SK-N-SH (cell line): Measurements from ENCODE around the gene ABCB4. TPM values are rescaled to one million over a fixed set of nuclear protein-coding genes. Genes with fewer than 3 reads are reported as not detected.

ENCODE experiments used
- CTCF ChIA-PET: fragments of 300-600, 350-600 bp; formaldehyde crosslinking; extraction: SDS; loops from one replicate; lab custom pipeline; 2021; lab: Yijun Ruan, JAX
- POLR2A ChIA-PET: fragments of 350-600 bp; sonication (Branson Sonifier 250); formaldehyde crosslinking; extraction: SDS; loops from one replicate; lab custom pipeline; 2020; ENCODE audit warnings: antibody characterized with exemption, inconsistent platforms; lab: Yijun Ruan, JAX
- DNase-seq: peaks from one replicate; pipeline ENCODE4 v3.0.0; 2012
- H2AFZ ChIP-seq: fragments of 200-600 bp; sonication (generic); 2 replicates; pipeline ENCODE4 v1.8.1; 2016; ENCODE audit warnings: antibody characterized with exemption, mild to moderate bottlenecking, low read depth
- H3F3A ChIP-seq: fragments of 200-600 bp; sonication (generic); replicated peaks from 2 replicates; pipeline ENCODE3; 2016; ENCODE audit warnings: antibody characterized with exemption, mild to moderate bottlenecking; ENCODE audit not compliant: insufficient read depth
- H3K27ac ChIP-seq, 2 experiments: fragments of 200-500 bp in 1 of 2; fragments of 200-600 bp in 1 of 2; sonication (Bioruptor generic) in 1 of 2; sonication (generic), shearing (Covaris generic) in 1 of 2; 2 replicates each; pipeline versions ENCODE4 v1.5.1 to v1.6.1; 2014 to 2016; ENCODE audit warnings: low read depth in 2 of 2, inconsistent platforms in 1 of 2, low read length in 1 of 2, mild to moderate bottlenecking in 1 of 2, mixed read lengths in 1 of 2
- H3K27me3 ChIP-seq: fragments of 200-600 bp; sonication (generic), shearing (Covaris generic); 2 replicates; pipeline ENCODE4 v1.6.1; 2016; ENCODE audit warnings: mixed run types; ENCODE audit not compliant: insufficient read depth
- H3K36me3 ChIP-seq, 2 experiments: fragments of 200-500 bp in 1 of 2; fragments of 200-600 bp in 1 of 2; sonication (Bioruptor generic) in 1 of 2; sonication (generic) in 1 of 2; replicated peaks in 1 of 2; 2 replicates each; pipeline versions ENCODE3 to v1.5.1; 2014 to 2016; ENCODE audit warnings: low read length in 1 of 2, mild to moderate bottlenecking in 1 of 2; ENCODE audit not compliant: insufficient read depth in 2 of 2, control insufficient read depth in 1 of 2
- H3K4me1 ChIP-seq, 2 experiments: fragments of 200-500 bp in 1 of 2; fragments of 200-600 bp in 1 of 2; sonication (Bioruptor generic) in 1 of 2; sonication (generic), shearing (Covaris generic) in 1 of 2; 2 replicates each; pipeline versions ENCODE4 v1.5.1 to v1.6.1; 2014 to 2016; ENCODE audit warnings: low read depth in 1 of 2, low read length in 1 of 2, mixed run types in 1 of 2; ENCODE audit not compliant: insufficient read depth in 2 of 2, control insufficient read depth in 1 of 2
- H3K4me2 ChIP-seq: fragments of 200-600 bp; sonication (generic), shearing (Covaris generic); 2 replicates; pipeline ENCODE4 v1.6.1; 2017; ENCODE audit warnings: mixed run types
- H3K4me3 ChIP-seq, 2 experiments: fragments of 200-500 bp in 1 of 2; fragments of 200-600 bp in 1 of 2; sonication (Bioruptor generic) in 1 of 2; sonication (generic), shearing (Covaris generic) in 1 of 2; 2 replicates each; pipeline versions ENCODE4 v1.5.1 to v1.8.1; 2014 to 2016; ENCODE audit warnings: low read depth in 2 of 2, inconsistent platforms in 1 of 2, low read length in 1 of 2, mild to moderate bottlenecking in 1 of 2, mixed read lengths in 1 of 2, moderate library complexity in 1 of 2
- H3K79me2 ChIP-seq: fragments of 200-600 bp; sonication (generic); 2 replicates; pipeline ENCODE4 v1.8.1; 2017; ENCODE audit warnings: mild to moderate bottlenecking; ENCODE audit not compliant: insufficient read depth
- H3K9ac ChIP-seq: fragments of 200-600 bp; sonication (generic); 2 replicates; pipeline ENCODE4 v1.6.1; 2017; ENCODE audit warnings: mixed run types
- H3K9me2 ChIP-seq: fragments of 200-600 bp; sonication (generic); 2 replicates; pipeline ENCODE4 v1.6.1; 2017; ENCODE audit warnings: mixed run types
- H3K9me3 ChIP-seq: fragments of 200-600 bp; sonication (generic); 2 replicates; pipeline ENCODE4 v1.6.1; 2017; ENCODE audit warnings: mixed run types, mild to moderate bottlenecking, moderate library complexity
- H4K20me1 ChIP-seq: fragments of 200-600 bp; sonication (generic); 2 replicates; pipeline ENCODE4 v1.6.1; 2017; ENCODE audit warnings: mild to moderate bottlenecking, mixed run types; ENCODE audit not compliant: insufficient read depth
- ELF1 ChIP-seq: IDR thresholded peaks from 2 replicates; pipeline ENCODE4 v1.4.0; 2012
- FOSL2 ChIP-seq: IDR thresholded peaks from 2 replicates; pipeline ENCODE4 v1.4.0; 2012; ENCODE audit warnings: low read depth, mild to moderate bottlenecking, moderate library complexity, borderline replicate concordance
- GABPA ChIP-seq: IDR thresholded peaks from 2 replicates; pipeline ENCODE4 v1.4.0; 2012; ENCODE audit warnings: low read depth, mild to moderate bottlenecking
- GATA2 ChIP-seq: sonication (generic); formaldehyde crosslinking; IDR thresholded peaks from 2 replicates; pipeline ENCODE4 v1.5.0; 2020; ENCODE audit warnings: mild to moderate bottlenecking, missing genetic modification reagents
- IRF3 ChIP-seq: fragments of 150-350 bp; IDR thresholded peaks from 2 replicates; pipeline ENCODE4 v1.6.1; 2016; ENCODE audit warnings: mild to moderate bottlenecking, low read depth, low read length
- NFIC ChIP-seq: IDR thresholded peaks from 2 replicates; pipeline ENCODE4 v1.4.0; 2012; ENCODE audit warnings: borderline replicate concordance
- NRF1 ChIP-seq: IDR thresholded peaks from 2 replicates; pipeline ENCODE4 v1.6.1; 2012; ENCODE audit warnings: low read depth, mild to moderate bottlenecking, low read length
- POLR2AphosphoS5 ChIP-seq: IDR thresholded peaks from 2 replicates; pipeline ENCODE4 v1.6.1; 2012; ENCODE audit warnings: low read depth, low read length
- RCOR1 ChIP-seq: fragments of 150-350 bp; IDR thresholded peaks from 2 replicates; pipeline ENCODE4 v1.6.1; 2017; ENCODE audit warnings: antibody characterized with exemption, low read length
- SIN3A ChIP-seq: IDR thresholded peaks from 2 replicates; pipeline ENCODE4 v1.6.1; 2012; ENCODE audit warnings: low read depth, mild to moderate bottlenecking, low read length, moderate library complexity, borderline replicate concordance
- TEAD4 ChIP-seq: IDR thresholded peaks from 2 replicates; pipeline ENCODE4 v1.4.0; 2012; ENCODE audit warnings: mild to moderate bottlenecking, borderline replicate concordance; ENCODE audit not compliant: insufficient read depth
- WGBS: methylation state at CpG from one replicate; pipeline ENCODE4 v1.1.6; 2017; ENCODE audit warnings: low lambda C conversion rate; 5-methylcytosine and 5-hydroxymethylcytosine counted together
- polyA plus RNA-seq, 3 experiments: library from polyadenylated mRNA; depleted of rRNA; stranded (reverse); fragments of >200 nt; gene quantifications; 2 replicates each; pipeline ENCODE4 v1.2.3, GENCODE V29; 2012
- TF ChIP-seq, protein P1 (sequence below): fragments of 150-350 bp; IDR thresholded peaks from 2 replicates; pipeline ENCODE4 v1.6.1; 2017; ENCODE audit warnings: antibody characterized with exemption, low read length, low read depth, borderline replicate concordance
- TF ChIP-seq, protein P2 (sequence below): IDR thresholded peaks from 2 replicates; pipeline ENCODE4 v1.4.0; 2012; ENCODE audit warnings: low read depth, borderline replicate concordance
- TF ChIP-seq, protein P3 (sequence below): IDR thresholded peaks from 2 replicates; pipeline ENCODE4 v1.4.0; 2012; ENCODE audit warnings: low read depth

ABCB4 gene
- polyA plus RNA-seq, 1 of the 3 experiments (the other 2 are of a cell fraction): 0.18 TPM

- no peak overlapping the region for H3K4me3 ChIP-seq
- ChIA-PET CTCF (interaction anchor here (0.5 kb wide), 1 partner anchor 714 kb away, joined by 3 read pairs; no protein-coding TSS in a partner anchor), POLR2A (no interaction called here)
- no peak for DNase-seq
- H3K4me2 ChIP-seq: no peak overlapping the region
- no peak overlapping the region for H3K9ac ChIP-seq
- 48% methylated on average over 3 of the region's 3 CpGs for WGBS
- no peak overlapping the region for H2AFZ ChIP-seq
- no peaks in the 10 kb centered on the region for H4K20me1 ChIP-seq
- no peaks in the 10 kb centered on the region for H3F3A ChIP-seq
- TF ChIP-seq SIN3A (no peak), ELF1 (no peak), POLR2AphosphoS5 (no peak), RCOR1 (no peak), GATA2 (CRISPR knock-in tag) (no peak), TEAD4 (no peak), FOSL2 (no peak), IRF3 (no peak), NFIC (no peak), NRF1 (no peak)
- TF ChIP-seq, protein P1, sequence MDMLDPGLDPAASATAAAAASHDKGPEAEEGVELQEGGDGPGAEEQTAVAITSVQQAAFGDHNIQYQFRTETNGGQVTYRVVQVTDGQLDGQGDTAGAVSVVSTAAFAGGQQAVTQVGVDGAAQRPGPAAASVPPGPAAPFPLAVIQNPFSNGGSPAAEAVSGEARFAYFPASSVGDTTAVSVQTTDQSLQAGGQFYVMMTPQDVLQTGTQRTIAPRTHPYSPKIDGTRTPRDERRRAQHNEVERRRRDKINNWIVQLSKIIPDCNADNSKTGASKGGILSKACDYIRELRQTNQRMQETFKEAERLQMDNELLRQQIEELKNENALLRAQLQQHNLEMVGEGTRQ: no peak
- TF ChIP-seq, protein P2, sequence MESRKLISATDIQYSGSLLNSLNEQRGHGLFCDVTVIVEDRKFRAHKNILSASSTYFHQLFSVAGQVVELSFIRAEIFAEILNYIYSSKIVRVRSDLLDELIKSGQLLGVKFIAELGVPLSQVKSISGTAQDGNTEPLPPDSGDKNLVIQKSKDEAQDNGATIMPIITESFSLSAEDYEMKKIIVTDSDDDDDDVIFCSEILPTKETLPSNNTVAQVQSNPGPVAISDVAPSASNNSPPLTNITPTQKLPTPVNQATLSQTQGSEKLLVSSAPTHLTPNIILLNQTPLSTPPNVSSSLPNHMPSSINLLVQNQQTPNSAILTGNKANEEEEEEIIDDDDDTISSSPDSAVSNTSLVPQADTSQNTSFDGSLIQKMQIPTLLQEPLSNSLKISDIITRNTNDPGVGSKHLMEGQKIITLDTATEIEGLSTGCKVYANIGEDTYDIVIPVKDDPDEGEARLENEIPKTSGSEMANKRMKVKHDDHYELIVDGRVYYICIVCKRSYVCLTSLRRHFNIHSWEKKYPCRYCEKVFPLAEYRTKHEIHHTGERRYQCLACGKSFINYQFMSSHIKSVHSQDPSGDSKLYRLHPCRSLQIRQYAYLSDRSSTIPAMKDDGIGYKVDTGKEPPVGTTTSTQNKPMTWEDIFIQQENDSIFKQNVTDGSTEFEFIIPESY: no peak
- TF ChIP-seq, protein P3, sequence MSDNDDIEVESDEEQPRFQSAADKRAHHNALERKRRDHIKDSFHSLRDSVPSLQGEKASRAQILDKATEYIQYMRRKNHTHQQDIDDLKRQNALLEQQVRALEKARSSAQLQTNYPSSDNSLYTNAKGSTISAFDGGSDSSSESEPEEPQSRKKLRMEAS: no peak
- no peaks in the 10 kb centered on the region for H3K79me2 ChIP-seq
- no peaks in the 10 kb centered on the region for H3K36me3 ChIP-seq
- H3K9me3 ChIP-seq: no peaks in the 10 kb centered on the region
- no peaks in the 10 kb centered on the region for H3K27me3 ChIP-seq
- H3K27ac ChIP-seq: no peak overlapping the region
- H3K9me2 ChIP-seq: no peaks in the 10 kb centered on the region; the same call in 1 of the 2 replicates
- no peaks in the 10 kb centered on the region; a peak in 1 of 4 replicates for H3K4me1 ChIP-seq
Observed at GRCh38 chr7:87458148-87458547, 17.3 kb downstream of the ABCB4 start.

DNA sequence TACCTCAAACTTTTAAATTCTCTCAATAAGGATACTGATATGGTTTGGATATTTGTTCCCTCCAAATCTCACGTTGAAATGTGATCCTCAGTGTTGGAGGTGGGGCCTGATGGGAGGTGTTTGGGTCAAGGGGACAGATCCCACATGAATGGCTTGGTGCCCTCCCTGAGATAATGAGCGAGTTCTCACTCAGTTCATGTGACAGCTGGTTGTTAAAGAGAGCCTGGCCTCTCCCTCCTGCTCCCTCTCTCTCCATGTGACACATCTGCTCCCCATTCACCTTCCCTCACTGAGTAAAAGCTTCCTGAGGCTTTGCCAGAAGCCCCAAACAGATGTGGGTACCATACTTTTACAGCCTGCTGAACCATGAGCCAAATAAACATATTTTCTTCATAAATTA lies 19.2 kb downstream of the ABCB4 start:
- Histone ChIP-seq H3K9me2 (no peaks in the 10 kb centered on the region; the same call in 1 of the 2 replicates), H3K27ac (no peak overlapping the region), H3K9me3 (no peaks in the 10 kb centered on the region), H3K27me3 (no peaks in the 10 kb centered on the region), H3K79me2 (no peaks in the 10 kb centered on the region), H3K4me2 (no peak overlapping the region), H3F3A (no peaks in the 10 kb centered on the region), H4K20me1 (no peaks in the 10 kb centered on the region), H3K9ac (no peak overlapping the region), H2AFZ (no peak overlapping the region), H3K4me1 (no peaks in the 10 kb centered on the region; a peak in 1 of 4 replicates), H3K36me3 (no peaks in the 10 kb centered on the region), H3K4me3 (no peak overlapping the region)
- no peak for DNase-seq
- 41% methylated on average over 2 of the region's 2 CpGs for WGBS
- no peak for TF ChIP-seq NFIC
- TF ChIP-seq GABPA: no peak
- no peak for TF ChIP-seq NRF1
- TF ChIP-seq TEAD4: no peak
- ChIA-PET POLR2A (no interaction called here), CTCF (interaction anchor here (1.0 to 1.7 kb wide), 4 partner anchors 18 to 431 kb away, joined by 3 to 4 read pairs (median 4); no protein-coding TSS in a partner anchor)
